HL-60 (cell line): ENCODE results near the gene ARL5B.

Source experiments
- CTCF ChIP-seq: IDR thresholded peaks from one replicate; pipeline ENCODE4 v1.5.1; 2011; ENCODE audit warnings: low read length, control low read depth, inconsistent platforms; ENCODE audit not compliant: insufficient read depth
- GABPA ChIP-seq: IDR thresholded peaks from 2 replicates; pipeline ENCODE4 v1.6.1; 2012; ENCODE audit warnings: low read depth
- POLR2AphosphoS5 ChIP-seq: IDR thresholded peaks from 2 replicates; pipeline ENCODE4 v1.6.1; 2012; ENCODE audit warnings: low read depth
- REST ChIP-seq: IDR thresholded peaks from 2 replicates; pipeline ENCODE4 v1.6.1; 2012; ENCODE audit warnings: low read depth; ENCODE audit not compliant: insufficient replicate concordance
- SPI1 ChIP-seq: IDR thresholded peaks from 2 replicates; pipeline ENCODE4 v1.6.1; 2012; ENCODE audit warnings: low read depth, mild to moderate bottlenecking, borderline replicate concordance

DNA sequence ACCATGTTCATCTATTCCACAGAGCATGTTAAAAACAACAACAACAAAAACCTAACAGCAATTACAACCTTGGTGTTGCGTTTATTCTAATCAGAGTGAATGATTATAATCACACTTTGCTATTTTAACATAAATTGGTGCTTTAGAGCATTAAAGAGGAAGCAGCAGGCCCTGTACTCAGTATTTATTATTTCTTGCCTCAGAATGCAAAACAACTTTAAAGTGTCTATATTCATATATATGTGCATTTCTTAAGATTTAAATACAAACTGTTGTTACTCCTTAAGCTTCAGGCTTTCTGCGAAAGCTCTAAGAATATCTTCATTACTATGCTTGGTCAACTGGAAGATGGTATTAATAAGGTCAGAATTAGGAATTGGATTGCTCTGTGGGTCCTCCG, 21.5 kb downstream of the ARL5B start:
- TF ChIP-seq REST, result no peak
- TF ChIP-seq CTCF, result no peak
- no peak for TF ChIP-seq POLR2AphosphoS5
- TF ChIP-seq GABPA, result no peak
- no peak for TF ChIP-seq SPI1
